Stimulated activated naive CD8-positive, alpha-beta T cell treated with anti-CD3 and anti-CD28 coated beads, Interleukin-15, amount 100 ng/mL, for 72 hours (primary cell): ENCODE measurements around the gene ATG3.
"Not testable (repeated sequence)": the region's sequence is repeated elsewhere in the genome, so short reads cannot be mapped to it uniquely, and the experiment has no call there.

ENCODE experiments used
- ATAC-seq: fragments of 150-1000 bp; cut with Tn5 transposase; 2 replicates; pipeline ENCODE4 v1.10.0; 2021; ENCODE audit warnings: mild to moderate bottlenecking, moderate library complexity
- DNase-seq, 2 donors: peaks; one replicate each; pipeline ENCODE4 v3.0.0; 2021 to 2022
- H3K27ac Mint-ChIP-seq, 2 donors: one replicate each; pipeline ENCODE4 v1.8.0; 2022; ENCODE audit warnings: mild to moderate bottlenecking in 2 of 2, mixed read lengths in 2 of 2, moderate library complexity in 2 of 2
- H3K27me3 Mint-ChIP-seq: one replicate; pipeline ENCODE4 v1.8.0; 2022; ENCODE audit warnings: mixed read lengths
- H3K4me1 Mint-ChIP-seq: one replicate; pipeline ENCODE4 v1.8.0; 2022; ENCODE audit warnings: mild to moderate bottlenecking, mixed read lengths
- H3K4me3 Mint-ChIP-seq, 2 donors: one replicate each; pipeline ENCODE4 v1.8.0; 2022; ENCODE audit warnings: mild to moderate bottlenecking in 2 of 2, mixed read lengths in 2 of 2, moderate library complexity in 1 of 2
- H3K9me3 Mint-ChIP-seq, 2 donors: one replicate each; pipeline ENCODE4 v1.8.0; 2022; ENCODE audit warnings: mixed read lengths in 2 of 2

The ATG3 gene

GRCh38 chr3:112530573-112530972, 31.2 kb downstream of the ATG3 start:
- Mint-ChIP-seq H3K4me1 (peaks cover 1% of the 10 kb centered on the region), H3K27ac (no peak overlapping the region), H3K4me3 (no peak overlapping the region), H3K9me3 (no peaks in the 10 kb centered on the region), H3K27me3 (no peaks in the 10 kb centered on the region)
- DNase-seq (no peak), ATAC-seq (no peak)

GRCh38 chr3:112524127-112524526, 37.6 kb downstream of the ATG3 start:
- H3K27me3 Mint-ChIP-seq, H3K9me3 Mint-ChIP-seq, H3K27ac Mint-ChIP-seq, H3K4me1 Mint-ChIP-seq, ATAC-seq, DNase-seq, H3K4me3 Mint-ChIP-seq: not testable (repeated sequence)

- Mint-ChIP-seq H3K27ac (no peak overlapping the region), H3K9me3 (no peaks in the 10 kb centered on the region), H3K27me3 (no peaks in the 10 kb centered on the region), H3K4me1 (peaks cover 16% of the 10 kb centered on the region), H3K4me3 (no peak overlapping the region)
- peak in 1 of 2 donors; percentile 23 for DNase-seq
- ATAC-seq, result peak; percentile 77
Observed at GRCh38 chr3:112519424-112520001, 42.2 kb downstream of the ATG3 start.

DNA sequence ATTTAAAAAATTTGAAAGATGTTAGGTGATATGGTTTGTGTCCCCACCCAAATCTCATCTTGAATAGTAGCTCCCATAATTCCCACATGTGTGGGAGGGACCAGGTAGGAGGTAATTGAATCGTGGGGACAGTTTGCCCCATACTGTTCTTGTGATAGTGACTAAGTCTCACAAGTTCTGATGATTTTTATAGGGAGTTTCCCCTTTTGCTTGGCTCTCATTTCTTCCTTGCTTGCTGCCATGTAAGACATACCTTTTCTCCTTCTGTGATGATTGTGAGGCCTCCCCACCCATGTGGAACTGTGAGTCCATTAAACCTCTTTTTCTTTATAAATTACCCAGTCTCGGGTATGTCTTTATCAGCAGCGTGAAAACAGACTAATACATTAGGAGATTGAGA, 42.8 kb downstream of the ATG3 start:
- H3K27ac Mint-ChIP-seq, ATAC-seq, DNase-seq, H3K4me3 Mint-ChIP-seq, H3K9me3 Mint-ChIP-seq, H3K27me3 Mint-ChIP-seq: not testable (repeated sequence)
- peaks cover 17% of the 10 kb centered on the region for H3K4me1 Mint-ChIP-seq

DNA sequence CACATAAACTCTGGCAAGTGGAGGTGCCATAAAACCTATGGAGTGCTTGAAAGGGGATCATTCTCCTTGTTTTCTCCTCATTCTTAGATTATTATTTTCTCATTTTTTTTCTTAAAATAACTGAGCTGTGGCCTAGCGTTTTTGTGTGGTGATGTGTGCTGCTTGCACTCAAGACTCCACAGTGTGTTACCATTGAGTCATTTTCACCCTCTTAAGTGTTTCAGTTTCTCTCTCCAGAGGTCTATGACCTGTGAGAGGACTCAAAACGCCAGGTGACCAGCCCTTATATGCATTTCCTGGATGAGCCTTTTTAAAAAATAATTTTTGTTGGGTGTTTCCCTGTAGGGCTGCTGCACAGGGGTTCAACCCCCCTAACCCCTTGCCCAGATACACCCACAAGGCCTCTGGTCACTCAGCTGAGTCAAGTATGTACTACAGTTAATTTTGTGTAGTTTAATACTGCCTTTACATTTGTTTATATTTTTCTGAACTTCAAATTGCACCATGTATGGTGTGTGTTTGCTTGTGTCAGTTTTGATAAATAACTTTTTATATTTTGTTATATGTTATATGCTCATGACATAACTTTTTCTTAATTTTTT, 47.1 kb downstream of the ATG3 start:
- peak overlapping the region in 1 of 2 donors; percentile 5 for H3K4me3 Mint-ChIP-seq
- H3K27me3 Mint-ChIP-seq, result no peaks in the 10 kb centered on the region
- H3K27ac Mint-ChIP-seq, result no peak overlapping the region
- ATAC-seq, result peak; percentile 100
- H3K4me1 Mint-ChIP-seq, result peaks cover 18% of the 10 kb centered on the region
- peaks cover 0 to 6% of the 10 kb centered on the region in 2 donors for H3K9me3 Mint-ChIP-seq
- DNase-seq, result peak in 1 of 2 donors; percentile 38

GRCh38 chr3:112512320-112512719, 49.4 kb downstream of the ATG3 start:
- peaks cover 21% of the 10 kb centered on the region for H3K4me1 Mint-ChIP-seq
- no peak overlapping the region for H3K27ac Mint-ChIP-seq
- H3K4me3 Mint-ChIP-seq, result no peak overlapping the region
- no peaks in the 10 kb centered on the region for H3K27me3 Mint-ChIP-seq
- H3K9me3 Mint-ChIP-seq, result peaks cover 0 to 6% of the 10 kb centered on the region in 2 donors
- DNase-seq, result no peak
- no peak for ATAC-seq

- Mint-ChIP-seq H3K27ac (no peak overlapping the region), H3K4me3 (no peak overlapping the region), H3K27me3 (no peaks in the 10 kb centered on the region), H3K9me3 (peaks cover 0 to 6% of the 10 kb centered on the region in 2 donors), H3K4me1 (peaks cover 39% of the 10 kb centered on the region)
- no peak for DNase-seq
- ATAC-seq, result no peak
Observed at GRCh38 chr3:112508860-112509259, 52.9 kb downstream of the ATG3 start.

DNA sequence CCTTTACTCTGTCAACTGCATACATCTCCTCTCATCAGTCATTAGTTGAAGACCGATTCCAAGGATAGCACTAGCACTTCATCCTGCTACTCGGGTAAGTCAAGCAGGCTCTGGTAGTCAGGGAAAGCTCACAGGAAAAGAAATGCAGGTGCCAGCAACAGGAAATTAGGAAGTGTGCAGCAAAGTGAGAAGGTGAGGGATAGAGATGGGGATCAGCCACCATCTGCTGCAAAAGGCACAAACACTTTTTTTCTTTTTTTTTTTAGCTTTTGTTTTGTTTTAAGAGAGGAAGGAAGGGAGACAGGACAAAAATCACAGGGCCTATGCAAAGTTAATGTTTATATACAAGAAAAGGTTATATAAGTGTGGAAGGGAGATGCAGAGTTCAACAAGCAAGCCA, 53.5 kb downstream of the ATG3 start:
- H3K27me3 Mint-ChIP-seq, result no peaks in the 10 kb centered on the region
- no peak overlapping the region for H3K4me3 Mint-ChIP-seq
- DNase-seq (no peak), ATAC-seq (no peak)
- H3K27ac Mint-ChIP-seq, result no peak overlapping the region
- H3K4me1 Mint-ChIP-seq, result peaks cover 45% of the 10 kb centered on the region
- H3K9me3 Mint-ChIP-seq, result peaks cover 0 to 6% of the 10 kb centered on the region in 2 donors

DNA sequence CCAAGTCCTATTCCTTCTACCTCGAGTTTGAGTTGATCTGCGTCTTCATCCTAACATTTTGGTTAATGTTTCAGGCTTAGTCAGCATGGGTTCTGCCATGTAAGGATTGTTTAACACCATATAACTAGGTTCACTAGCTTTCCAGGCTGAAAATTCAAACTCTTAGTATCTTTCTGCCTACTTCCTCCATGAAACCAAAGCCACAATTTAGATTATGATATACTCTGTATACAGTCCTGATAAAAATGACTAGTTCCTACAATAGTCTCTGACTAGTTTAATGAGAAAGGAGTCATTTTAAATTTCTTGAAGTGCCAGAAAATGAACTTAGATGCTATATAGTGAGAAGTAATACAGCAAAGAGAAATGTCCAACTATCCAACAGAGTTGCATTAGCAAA, 55.9 kb downstream of the ATG3 start:
- Mint-ChIP-seq H3K9me3 (no peaks in the 10 kb centered on the region), H3K27me3 (no peaks in the 10 kb centered on the region), H3K4me1 (peaks cover 50% of the 10 kb centered on the region), H3K27ac (peak overlapping the region in 1 of 2 donors; percentile 76), H3K4me3 (no peak overlapping the region)
- DNase-seq (no peak), ATAC-seq (no peak)

DNA sequence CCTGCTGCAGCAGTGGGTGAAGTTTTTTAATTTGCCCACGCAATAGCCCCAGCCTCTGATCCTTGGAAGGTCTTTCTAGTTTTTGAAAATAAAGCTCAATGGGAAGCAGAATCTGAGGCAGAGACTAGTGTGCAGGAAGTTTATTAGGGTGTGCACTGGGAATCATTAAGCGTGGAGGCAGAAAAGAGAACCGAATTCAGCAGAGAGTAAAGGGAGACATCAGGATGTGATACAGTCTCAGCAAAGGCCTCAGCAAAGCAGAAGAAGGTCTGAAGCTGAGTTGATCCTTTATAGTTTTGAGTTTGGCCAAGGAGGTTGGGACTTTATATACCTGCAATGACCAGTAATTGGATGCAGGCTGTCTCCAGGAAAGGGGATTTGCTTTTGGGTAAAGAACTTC, 57.6 kb downstream of the ATG3 start:
- Mint-ChIP-seq H3K27ac (no peak overlapping the region), H3K4me3 (no peak overlapping the region), H3K27me3 (no peaks in the 10 kb centered on the region), H3K4me1 (peaks cover 64% of the 10 kb centered on the region), H3K9me3 (no peaks in the 10 kb centered on the region)
- ATAC-seq (no peak), DNase-seq (no peak)

- H3K4me3 Mint-ChIP-seq, result no peak overlapping the region
- peaks cover 60% of the 10 kb centered on the region for H3K4me1 Mint-ChIP-seq
- no peak for DNase-seq
- peak; percentile 52 for ATAC-seq
- H3K27ac Mint-ChIP-seq, result no peak overlapping the region
- H3K27me3 Mint-ChIP-seq, result no peaks in the 10 kb centered on the region
- no peaks in the 10 kb centered on the region for H3K9me3 Mint-ChIP-seq
Observed at GRCh38 chr3:112503304-112503972, 58.3 kb downstream of the ATG3 start.

GRCh38 chr3:112500621-112501020, 61.1 kb downstream of the ATG3 start:
- no peaks in the 10 kb centered on the region for H3K27me3 Mint-ChIP-seq
- DNase-seq (no peak), ATAC-seq (no peak)
- no peaks in the 10 kb centered on the region for H3K9me3 Mint-ChIP-seq
- H3K27ac Mint-ChIP-seq, result no peak overlapping the region
- peaks cover 44% of the 10 kb centered on the region for H3K4me1 Mint-ChIP-seq
- no peak overlapping the region for H3K4me3 Mint-ChIP-seq

GRCh38 chr3:112498914-112499711, 62.6 kb downstream of the ATG3 start, which contains the start of gene BTLA:
TSS of gene BTLA (minus strand) at chr3:112499472. CDS start at chr3:112499358, 114 bp downstream.
- Mint-ChIP-seq H3K27me3 (no peaks in the 10 kb centered on the region), H3K4me1 (peaks cover 50% of the 10 kb centered on the region), H3K4me3 (peak within 1 kb of the TSS; percentile 94 to 100), H3K9me3 (peaks cover 0 to 5% of the 10 kb centered on the region in 2 donors), H3K27ac (peak within 1 kb of the TSS; percentile 98 to 99)
- DNase-seq (no peak), ATAC-seq (peak; percentile 70)

- ATAC-seq (peak; percentile 41), DNase-seq (no peak)
- H3K9me3 Mint-ChIP-seq, result peaks cover 0 to 5% of the 10 kb centered on the region in 2 donors
- H3K27ac Mint-ChIP-seq, result peak overlapping the region; percentile 98 to 99
- H3K4me1 Mint-ChIP-seq, result peaks cover 49% of the 10 kb centered on the region
- no peaks in the 10 kb centered on the region for H3K27me3 Mint-ChIP-seq
- peak overlapping the region; percentile 94 to 100 for H3K4me3 Mint-ChIP-seq
Observed at GRCh38 chr3:112497897-112498548, 63.7 kb downstream of the ATG3 start.

GRCh38 chr3:112496366-112497067, 65.2 kb downstream of the ATG3 start:
- DNase-seq (no peak), ATAC-seq (no peak)
- Mint-ChIP-seq H3K4me1 (peaks cover 62% of the 10 kb centered on the region), H3K27me3 (no peaks in the 10 kb centered on the region), H3K4me3 (peak overlapping the region; percentile 86), H3K27ac (peak overlapping the region; percentile 87 to 97), H3K9me3 (peaks cover 0 to 5% of the 10 kb centered on the region in 2 donors)
